Measurements from ENCODE around the gene ZNF536.

- TF ChIP-seq CTCF (IDR thresholded peaks at IDR 0.05), result no peak
- no peak for TF ChIP-seq POLR2A (IDR thresholded peaks at IDR 0.05)
These were observed 149.8 kb downstream of the ZNF536 start for GRCh38 chr19:30521937-30522336.

All from Peyer's patch (tissue), 4 donors.